K562 (cell line): ENCODE data around the gene TSGA10IP. TPM values are rescaled to one million over a fixed set of nuclear protein-coding genes. Genes with fewer than 3 reads are reported as not detected.
"Not testable (repeated sequence)": the region's sequence is repeated elsewhere in the genome, so short reads cannot be mapped to it uniquely, and the experiment has no call there.

ENCODE experiments used
- ATAC-seq: fragments of 200-7000 bp; cut with Tn5 transposase; 3 replicates; pipeline ENCODE4 v1.9.1; 2020; ENCODE audit warnings: moderate library complexity
- BruUV-seq: library from RNA; stranded (reverse); fragments of 400-500 nt; replicated peaks from 2 replicates; lab custom pipeline; 2021; lab: Mats Ljungman, UMichigan
- CTCF ChIA-PET: fragments of 300-600 bp; formaldehyde crosslinking; extraction: SDS; loops from one replicate; lab custom pipeline; 2021; ENCODE audit warnings: low intra/inter-chr PET ratio; lab: Yijun Ruan, JAX
- POLR2A ChIA-PET: fragments of 300-600, 350-650 bp; sonication (Branson Sonifier 250); formaldehyde crosslinking; extraction: SDS; loops from one replicate; lab custom pipeline; 2021; ENCODE audit warnings: antibody characterized with exemption, inconsistent platforms; lab: Yijun Ruan, JAX
- DNase-seq, 4 experiments: peaks; one replicate each; pipeline versions ENCODE4 v3.0.0 to v3.0.0-alpha.2; 2011 to 2018; ENCODE audit warnings: low spot score in 3 of 4, mixed read lengths in 3 of 4; ENCODE audit errors: extremely low read depth in 1 of 4
- FAIRE-seq: peaks from 2 replicates; lab custom pipeline; 2011; peaks lifted over from hg19 to GRCh38; lab: Jason Lieb, UNC
- H2AFZ ChIP-seq: 2 replicates; pipeline ENCODE4 v1.6.0; 2011; ENCODE audit warnings: low read depth, low read length, control low read depth, inconsistent platforms
- H3K27ac ChIP-seq: fragments of 200-600 bp; 3 replicates; pipeline ENCODE4 v1.8.0; 2011; ENCODE audit warnings: low read depth, mild to moderate bottlenecking, control low read depth, inconsistent platforms, low read length, moderate library complexity, mixed read lengths; ENCODE audit errors: extremely low read depth
- H3K27me3 ChIP-seq, 2 experiments: fragments of 300-600 bp in 1 of 2; 2 replicates in 1 of 2; 3 replicates in 1 of 2; pipeline versions ENCODE4 v1.6.0 to v1.8.0; 2011; ENCODE audit warnings: inconsistent platforms in 2 of 2, low read length in 2 of 2, mild to moderate bottlenecking in 1 of 2, mixed read lengths in 1 of 2, moderate library complexity in 1 of 2; ENCODE audit not compliant: control insufficient read depth in 2 of 2, insufficient read depth in 2 of 2
- H3K36me3 ChIP-seq: fragments of 300-600 bp; 3 replicates; pipeline ENCODE4 v1.8.0; 2011; ENCODE audit warnings: mild to moderate bottlenecking, low read length, inconsistent platforms; ENCODE audit not compliant: control insufficient read depth, insufficient read depth
- H3K4me1 ChIP-seq, 2 experiments: fragments of 200-600 bp in 1 of 2; replicated peaks in 1 of 2; 2 replicates in 1 of 2; 3 replicates in 1 of 2; pipeline versions ENCODE4 v1.5.1 to v1.8.0; 2011; ENCODE audit warnings: inconsistent platforms in 2 of 2, low read length in 2 of 2, mild to moderate bottlenecking in 1 of 2, mixed read lengths in 1 of 2, moderate library complexity in 1 of 2; ENCODE audit not compliant: control insufficient read depth in 2 of 2, insufficient read depth in 2 of 2
- H3K4me2 ChIP-seq: 2 replicates; pipeline ENCODE4 v1.6.1; 2011; ENCODE audit warnings: low read length, control low read depth, inconsistent platforms, mixed read lengths; ENCODE audit not compliant: insufficient read depth
- H3K4me3 ChIP-seq: fragments of 200-600 bp; sonication (generic), shearing (Covaris generic); 2 replicates; pipeline ENCODE4 v1.5.1; 2016; ENCODE audit warnings: control low read depth, inconsistent platforms
- H3K79me2 ChIP-seq: fragments of 200-600 bp; 3 replicates; pipeline ENCODE4 v1.8.0; 2011; ENCODE audit warnings: low read length, inconsistent platforms; ENCODE audit not compliant: control insufficient read depth, insufficient read depth
- H3K9ac ChIP-seq, 2 experiments: 2 replicates each; pipeline versions ENCODE4 v1.6.0 to v1.6.1; 2011; ENCODE audit warnings: low read depth in 2 of 2, low read length in 2 of 2, control low read depth in 1 of 2, inconsistent platforms in 1 of 2, mild to moderate bottlenecking in 1 of 2, mixed read lengths in 1 of 2; ENCODE audit not compliant: insufficient read depth in 1 of 2
- H3K9me1 ChIP-seq: one replicate; pipeline ENCODE4 v1.6.0; 2011; ENCODE audit warnings: inconsistent platforms, mild to moderate bottlenecking, low read length, moderate library complexity; ENCODE audit not compliant: control insufficient read depth, insufficient read depth
- H3K9me3 ChIP-seq: replicated peaks from 2 replicates; pipeline ENCODE4 v1.5.1; 2011; ENCODE audit warnings: low read depth, low read length, inconsistent platforms; ENCODE audit not compliant: control insufficient read depth, insufficient read depth
- H4K20me1 ChIP-seq: replicated peaks from 2 replicates; pipeline ENCODE4 v1.6.1; 2011; ENCODE audit warnings: low read length, inconsistent platforms, mixed read lengths; ENCODE audit not compliant: control insufficient read depth, insufficient read depth
- C11orf30 ChIP-seq: fragments of 450-650 bp; IDR thresholded peaks from 2 replicates; pipeline ENCODE4 v1.6.1; 2016; ENCODE audit warnings: low read depth, mild to moderate bottlenecking
- MAFF ChIP-seq: IDR thresholded peaks from 2 replicates; pipeline ENCODE4 v1.6.1; 2012; ENCODE audit warnings: low read length, improper control_type of control experiment
- ZNF316 ChIP-seq: fragments of 450-650 bp; IDR thresholded peaks from 2 replicates; pipeline ENCODE4 v1.6.1; 2016
- WGBS: fragments of 100-300 bp; shearing (Covaris generic); methylation state at CpG from one replicate; pipeline ENCODE4 v1.1.6; 2016; ENCODE audit warnings: low coverage, mixed read lengths; ENCODE audit not compliant: insufficient coverage; ENCODE audit errors: missing lambda C conversion rate; 5-methylcytosine and 5-hydroxymethylcytosine counted together
- in situ Hi-C: fragments of 300-500 bp; cut with MboI; formaldehyde crosslinking; loops from 4 replicates; pipeline ENCODE4 v1.15.0; 2018; ENCODE audit warnings: inconsistent platforms, mixed read lengths
- intact Hi-C: fragments of 100-400 bp; cut with micrococcal nuclease; formaldehyde crosslinking; loops from 2 replicates; pipeline ENCODE4 v1.14.2; 2022
- polyA plus RNA-seq, 8 experiments: library from polyadenylated mRNA; depleted of rRNA in 4 of 8; stranded (reverse) in 5 of 8; unstranded in 3 of 8; fragments of >200 nt; fragmentation: Nextera tagmentation in 2 of 8; fragmentation: Illumina TruSeq in 1 of 8; extraction: Ambion mirVana in 2 of 8; extraction: Trizol in 1 of 8; gene quantifications; 2 replicates each; pipeline versions ENCODE4 v1.2.1 to v1.2.3, GENCODE V29; 2011 to 2014; ENCODE audit warnings: inconsistent platforms in 1 of 8, missing spikeins in 1 of 8
- total RNA-seq, 7 experiments: library from RNA; depleted of rRNA in 6 of 7; stranded (reverse); fragments of >200 nt in 6 of 7; fragmentation: Illumina TruSeq in 2 of 7; extraction: Trizol in 2 of 7; gene quantifications; 2 replicates each; pipeline versions ENCODE4 v1.2.1 to v1.2.3, GENCODE V29; 2011 to 2021; ENCODE audit warnings: low replicate concordance in 1 of 7

Gene TSGA10IP
- total and polyA plus RNA-seq, 9 of the 15 experiments (the other 6 are each of a cell fraction or from before 2014, with no cell fraction given) = not detected

DNA sequence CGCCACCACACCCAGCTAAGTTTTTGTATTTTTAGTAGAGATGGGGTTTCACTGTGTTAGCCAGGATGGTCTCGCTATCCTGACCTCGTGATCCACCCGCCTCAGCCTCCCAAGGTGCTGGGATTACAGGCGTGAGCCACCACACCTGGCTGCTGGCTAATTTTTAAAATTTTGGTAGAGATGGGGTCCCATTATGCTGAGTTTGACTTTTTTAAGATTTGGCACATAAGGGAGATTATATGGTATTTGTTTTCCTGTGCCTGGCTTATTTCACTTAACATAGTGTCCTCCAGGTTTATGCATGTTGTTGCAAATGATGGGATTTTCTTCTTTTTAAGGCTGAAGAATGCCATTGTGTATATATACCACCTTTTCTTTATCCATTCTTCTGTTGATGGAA, 5.4 kb downstream of the TSGA10IP start:
- DNase-seq, in situ Hi-C loops, H3K27ac ChIP-seq, POLR2A ChIA-PET, H3K27me3 ChIP-seq, H2AFZ ChIP-seq, H3K9me3 ChIP-seq, FAIRE-seq, BruUV-seq, CTCF ChIA-PET, H4K20me1 ChIP-seq, H3K4me2 ChIP-seq, ATAC-seq, H3K9me1 ChIP-seq, H3K36me3 ChIP-seq, H3K79me2 ChIP-seq, H3K9ac ChIP-seq, intact Hi-C loops, H3K4me3 ChIP-seq: not testable (repeated sequence)
- H3K4me1 ChIP-seq = peaks cover 0 to 20% of the 10 kb centered on the region in 2 experiments; a peak in 2 of 5 replicates
- 69% methylated on average over 4 of the region's 5 CpGs for WGBS
- TF ChIP-seq C11orf30 (peak; percentile 60; the same call in 1 of the 2 replicates), MAFF (peak; percentile 29; the same call in 1 of the 2 replicates), ZNF316 (peak; percentile 72)

DNA sequence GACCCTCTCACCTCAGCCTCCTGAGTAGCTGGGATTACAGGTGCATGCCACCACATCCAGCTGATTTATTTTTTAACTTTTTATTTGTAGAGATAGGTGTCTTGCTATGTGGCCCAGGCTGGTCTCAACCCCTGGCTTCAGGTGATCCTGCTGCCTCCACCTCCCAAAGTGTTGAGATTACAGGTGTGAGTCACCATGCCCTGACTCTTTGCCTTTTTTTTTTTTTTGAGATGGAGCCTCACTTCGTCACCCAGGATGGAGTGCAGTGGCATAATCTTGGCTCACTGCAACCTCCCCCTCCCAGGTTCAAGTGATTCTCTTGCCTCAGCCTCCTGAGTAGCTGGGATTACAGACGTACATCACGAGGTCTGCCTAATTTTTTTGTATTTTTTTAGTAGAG, 6.4 kb downstream of the TSGA10IP start:
- CTCF ChIA-PET, H3K27ac ChIP-seq, intact Hi-C loops, H3K27me3 ChIP-seq, H3K36me3 ChIP-seq, in situ Hi-C loops, H2AFZ ChIP-seq, FAIRE-seq, H3K9me3 ChIP-seq, H3K79me2 ChIP-seq, H3K4me3 ChIP-seq, H3K9me1 ChIP-seq, H3K9ac ChIP-seq, BruUV-seq, H4K20me1 ChIP-seq, DNase-seq, ATAC-seq, H3K4me2 ChIP-seq: not testable (repeated sequence)
- WGBS = 4% methylated on average over 2 of the region's 3 CpGs
- peaks cover 0 to 18% of the 10 kb centered on the region in 2 experiments; a peak in 2 of 5 replicates for H3K4me1 ChIP-seq
- POLR2A ChIA-PET = interaction anchor here (1.2 kb wide), 1 partner anchor 10 kb away, joined by 3 read pairs; the partner anchor contains the start of gene SART1
